H9 (cell line): ENCODE measurements around the gene PEX10. TPM values are rescaled to one million over a fixed set of nuclear protein-coding genes. Genes with fewer than 3 reads are reported as not detected.

ENCODE experiments used
- DNase-seq: peaks from one replicate; pipeline ENCODE4 v3.0.0-alpha.2; 2017
- H2AFZ ChIP-seq: one replicate; pipeline ENCODE4 v1.6.1; 2013; ENCODE audit warnings: mild to moderate bottlenecking, low read length, control low read depth, moderate library complexity
- H2AK5ac ChIP-seq: 2 replicates; pipeline ENCODE4 v1.6.1; 2013; ENCODE audit warnings: low read length, control low read depth, mixed read lengths; ENCODE audit not compliant: insufficient read length
- H2BK120ac ChIP-seq: one replicate; pipeline ENCODE4 v1.6.1; 2013; ENCODE audit warnings: low read depth, mild to moderate bottlenecking, low read length, control low read depth, inconsistent platforms; ENCODE audit not compliant: poor library complexity, severe bottlenecking
- H2BK12ac ChIP-seq: 2 replicates; pipeline ENCODE4 v1.6.1; 2013; ENCODE audit warnings: low read length, control low read depth, mixed read lengths, low read depth; ENCODE audit not compliant: insufficient read length
- H2BK15ac ChIP-seq: 2 replicates; pipeline ENCODE4 v1.6.1; 2013; ENCODE audit warnings: low read depth, low read length, control low read depth
- H2BK20ac ChIP-seq: one replicate; pipeline ENCODE4 v1.6.1; 2013; ENCODE audit warnings: low read depth, mild to moderate bottlenecking, low read length, control low read depth, inconsistent platforms; ENCODE audit not compliant: poor library complexity, severe bottlenecking
- H2BK5ac ChIP-seq: 2 replicates; pipeline ENCODE4 v1.6.1; 2013; ENCODE audit warnings: low read length, control low read depth, mixed read lengths; ENCODE audit not compliant: insufficient read length
- H3K14ac ChIP-seq: 2 replicates; pipeline ENCODE4 v1.6.1; 2013; ENCODE audit warnings: low read length, control low read depth; ENCODE audit not compliant: insufficient read depth
- H3K18ac ChIP-seq: 2 replicates; pipeline ENCODE4 v1.6.1; 2013; ENCODE audit warnings: low read depth, mild to moderate bottlenecking, mixed read lengths, low read length, control low read depth; ENCODE audit not compliant: insufficient read length
- H3K23ac ChIP-seq: 2 replicates; pipeline ENCODE4 v1.6.1; 2013; ENCODE audit warnings: low read length, control low read depth, mixed read lengths, low read depth; ENCODE audit not compliant: insufficient read length
- H3K23me2 ChIP-seq: 2 replicates; pipeline ENCODE4 v1.6.1; 2013; ENCODE audit warnings: low read depth, mild to moderate bottlenecking, mixed read lengths, low read length, control low read depth; ENCODE audit not compliant: insufficient read length, poor library complexity, severe bottlenecking
- H3K27ac ChIP-seq: 2 replicates; pipeline ENCODE4 v1.5.1; 2013; ENCODE audit warnings: low read length, control low read depth, mixed read lengths, low read depth; ENCODE audit not compliant: insufficient read length
- H3K27me3 ChIP-seq: 2 replicates; pipeline ENCODE4 v1.6.1; 2013; ENCODE audit warnings: low read length, control low read depth, inconsistent platforms; ENCODE audit not compliant: insufficient read depth
- H3K4ac ChIP-seq: 2 replicates; pipeline ENCODE4 v1.6.1; 2013; ENCODE audit warnings: low read depth, mild to moderate bottlenecking, control low read depth, inconsistent platforms, low read length, moderate library complexity
- H3K4me1 ChIP-seq: 2 replicates; pipeline ENCODE4 v1.6.1; 2013; ENCODE audit warnings: low read length, control low read depth, inconsistent platforms; ENCODE audit not compliant: insufficient read depth
- H3K4me2 ChIP-seq: 2 replicates; pipeline ENCODE4 v1.6.1; 2013; ENCODE audit warnings: low read length, control low read depth, mixed read lengths; ENCODE audit not compliant: insufficient read length, insufficient read depth
- H3K56ac ChIP-seq: 2 replicates; pipeline ENCODE4 v1.6.1; 2013; ENCODE audit warnings: low read depth, mild to moderate bottlenecking, mixed read lengths, low read length, control low read depth; ENCODE audit not compliant: insufficient read length
- H3K79me1 ChIP-seq: 2 replicates; pipeline ENCODE4 v1.6.1; 2013; ENCODE audit warnings: low read depth, mild to moderate bottlenecking, moderate library complexity, low read length, control low read depth, inconsistent platforms; ENCODE audit not compliant: insufficient read depth, poor library complexity, severe bottlenecking
- H3K79me2 ChIP-seq: 2 replicates; pipeline ENCODE4 v1.6.1; 2013; ENCODE audit warnings: low read length, control low read depth, inconsistent platforms; ENCODE audit not compliant: insufficient read depth
- H3K9ac ChIP-seq: 2 replicates; pipeline ENCODE4 v1.6.1; 2013; ENCODE audit warnings: low read length, control low read depth, mixed read lengths; ENCODE audit not compliant: insufficient read length; ENCODE audit errors: extremely low read depth
- H3K9me3 ChIP-seq: one replicate; pipeline ENCODE4 v1.6.1; 2013; ENCODE audit warnings: low read depth, low read length, inconsistent platforms; ENCODE audit not compliant: control insufficient read depth
- H3T11ph ChIP-seq: one replicate; pipeline ENCODE4 v1.6.1; 2013; ENCODE audit warnings: mild to moderate bottlenecking, low read length, control low read depth, inconsistent platforms
- H4K20me1 ChIP-seq: one replicate; pipeline ENCODE4 v1.6.1; 2013; ENCODE audit not compliant: control insufficient read depth, insufficient read length, insufficient read depth
- H4K5ac ChIP-seq: 2 replicates; pipeline ENCODE4 v1.6.1; 2013; ENCODE audit warnings: low read depth, mild to moderate bottlenecking, mixed read lengths, low read length, control low read depth; ENCODE audit not compliant: insufficient read length
- H4K8ac ChIP-seq: replicated peaks from 2 replicates; pipeline ENCODE4 v1.6.1; 2013; ENCODE audit warnings: low read length, control low read depth, mixed read lengths, low read depth; ENCODE audit not compliant: insufficient read length
- H4K91ac ChIP-seq: 2 replicates; pipeline ENCODE4 v1.6.1; 2013; ENCODE audit warnings: low read depth, mild to moderate bottlenecking, moderate library complexity, mixed read lengths, low read length, control low read depth; ENCODE audit not compliant: insufficient read length
- H3K27ac Mint-ChIP-seq, 3 experiments: 2 replicates in 2 of 3; 3 replicates in 1 of 3; pipeline ENCODE4 v1.8.0; 2020 to 2021; ENCODE audit warnings: mixed read lengths in 3 of 3, mild to moderate bottlenecking in 1 of 3, moderate library complexity in 1 of 3
- H3K27me3 Mint-ChIP-seq: 2 replicates; pipeline ENCODE4 v1.8.0; 2021; ENCODE audit warnings: low read depth, mild to moderate bottlenecking, moderate library complexity, mixed read lengths
- H3K36me3 Mint-ChIP-seq, 3 experiments: 2 replicates in 2 of 3; 3 replicates in 1 of 3; pipeline ENCODE4 v1.8.0; 2020 to 2021; ENCODE audit warnings: low read depth in 3 of 3, mixed read lengths in 3 of 3; ENCODE audit not compliant: insufficient read depth in 1 of 3
- H3K4me1 Mint-ChIP-seq, 2 experiments: 2 replicates each; pipeline ENCODE4 v1.8.0; 2020; ENCODE audit warnings: mixed read lengths in 2 of 2
- H3K4me3 Mint-ChIP-seq, 2 experiments: 2 replicates in 1 of 2; 3 replicates in 1 of 2; pipeline ENCODE4 v1.8.0; 2020 to 2021; ENCODE audit warnings: mild to moderate bottlenecking in 2 of 2, mixed read lengths in 2 of 2, moderate library complexity in 1 of 2
- H3K9me3 Mint-ChIP-seq, 2 experiments: 2 replicates in 1 of 2; 3 replicates in 1 of 2; pipeline ENCODE4 v1.8.0; 2020; ENCODE audit warnings: mild to moderate bottlenecking in 2 of 2, mixed read lengths in 2 of 2, moderate library complexity in 1 of 2
- CTCF ChIP-seq: fragments of 200-600 bp; sonication (generic); conservative IDR thresholded peaks from 3 replicates; pipeline ENCODE4 v1.8.0; 2021; ENCODE audit warnings: antibody characterized with exemption, mild to moderate bottlenecking
- WGBS: extraction: QIAGEN DNeasy Blood & Tissue Kit; methylation state at CpG from one replicate; pipeline ENCODE4 v1.1.7; 2013; ENCODE audit warnings: missing lambda C conversion rate, low lambda C conversion rate, mixed read lengths; ENCODE audit not compliant: insufficient read length; ENCODE audit errors: extremely low coverage; 5-methylcytosine and 5-hydroxymethylcytosine counted together
- total RNA-seq: library from RNA; stranded (reverse); gene quantifications from 2 replicates; pipeline ENCODE4 v1.2.1, GENCODE V29; 2021

The PEX10 gene
- total RNA-seq, 1 experiment from 2014 or later, result 34.4 TPM

GRCh38 chr1:2417833-2418225, 5.5 kb upstream of the PEX10 start:
- Mint-ChIP-seq H3K27ac (no peak overlapping the region), H3K27me3 (peaks cover 55% of the 10 kb centered on the region), H3K9me3 (peaks cover 3 to 4% of the 10 kb centered on the region in 2 experiments; a peak in 4 of 5 replicates), H3K4me3 (no peak overlapping the region), H3K36me3 (no peaks in the 10 kb centered on the region), H3K4me1 (peaks cover 16 to 17% of the 10 kb centered on the region in 2 experiments)
- no peak overlapping the region for H4K8ac ChIP-seq
- H3K18ac ChIP-seq, result no peak overlapping the region
- no CpG with 5 or more reads among the region's 14 CpGs for WGBS
- TF ChIP-seq CTCF, result no peak
- no peaks in the 10 kb centered on the region for H4K20me1 ChIP-seq
- no peaks in the 10 kb centered on the region for H3K79me1 ChIP-seq
- no peak overlapping the region for H4K5ac ChIP-seq
- H3K23me2 ChIP-seq, result peaks cover 6% of the 10 kb centered on the region
- H3K4me2 ChIP-seq, result no peak overlapping the region
- no peak overlapping the region for H4K91ac ChIP-seq
- no peak overlapping the region for H3K4ac ChIP-seq
- no peak overlapping the region for H2AFZ ChIP-seq
- DNase-seq, result no peak
- H3K9me3 ChIP-seq, result no peaks in the 10 kb centered on the region
- H3K9ac ChIP-seq, result no peak overlapping the region
- H2AK5ac ChIP-seq, result no peak overlapping the region
- H3K56ac ChIP-seq, result no peak overlapping the region
- H3T11ph ChIP-seq, result no peak overlapping the region
- no peaks in the 10 kb centered on the region for H3K4me1 ChIP-seq
- no peak overlapping the region for H2BK12ac ChIP-seq
- H3K14ac ChIP-seq, result no peak overlapping the region; the same call in 1 of the 2 replicates
- no peak overlapping the region for H2BK15ac ChIP-seq
- H3K27me3 ChIP-seq, result no peaks in the 10 kb centered on the region
- no peak overlapping the region for H2BK5ac ChIP-seq
- H2BK120ac ChIP-seq, result no peak overlapping the region
- H3K23ac ChIP-seq, result no peak overlapping the region
- no peaks in the 10 kb centered on the region for H3K79me2 ChIP-seq
- no peak overlapping the region for H3K27ac ChIP-seq
- no peak overlapping the region for H2BK20ac ChIP-seq
